GM18502 (cell line): ENCODE results near the gene UQCC2.

Experiments used
- ATAC-seq: cut with Tn5 transposase; IDR thresholded peaks from one replicate; pipeline ENCODE4 v1.9.1; 2021; ENCODE audit warnings: mild to moderate bottlenecking; ENCODE audit not compliant: unreplicated experiment, poor library complexity

UQCC2 gene

DNA sequence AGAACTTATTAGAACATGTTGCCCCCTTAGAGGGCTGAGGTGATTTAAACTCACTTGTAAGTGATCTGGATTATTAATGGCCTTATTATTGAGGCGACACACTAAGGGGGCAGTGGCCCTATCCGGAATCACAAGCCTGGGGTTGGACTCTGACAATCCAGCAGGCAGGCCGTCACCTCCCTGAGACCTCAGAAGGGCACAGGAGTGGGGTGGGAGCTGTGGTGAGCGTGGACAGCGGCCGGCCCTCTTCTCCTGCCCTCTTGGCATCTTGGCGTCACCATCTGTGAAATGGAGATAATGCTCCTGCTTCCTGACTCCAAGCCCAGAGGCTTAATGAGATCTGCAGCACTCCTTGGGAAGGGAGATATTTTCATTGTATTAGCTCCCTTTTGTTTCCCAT is 15.6 kb upstream of the UQCC2 start:
- ATAC-seq = no peak

- no peak for ATAC-seq
Measured at GRCh38 chr6:33726696-33727095, 15.2 kb upstream of the UQCC2 start.

GRCh38 chr6:33725891-33726673 is 14.6 kb upstream of the UQCC2 start:
- no peak for ATAC-seq

DNA sequence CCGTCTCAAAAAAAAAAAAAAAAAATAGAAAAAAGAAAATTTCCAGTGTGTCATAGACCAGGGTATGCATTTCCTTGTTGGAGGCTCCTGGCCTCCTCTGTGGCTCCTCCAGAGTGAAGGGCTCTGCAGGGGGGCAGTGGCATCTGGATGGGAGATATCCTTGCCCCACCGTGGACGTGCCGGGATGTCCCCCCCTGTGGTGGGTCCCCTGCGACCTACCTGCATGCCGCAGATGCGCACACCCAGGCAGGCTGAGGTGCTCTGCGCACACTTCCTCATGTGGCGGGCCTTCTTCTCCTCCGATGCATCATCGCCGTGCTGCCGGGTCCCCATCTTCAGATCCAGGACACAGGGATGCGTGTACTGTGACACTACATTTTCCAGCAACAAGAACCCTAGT is 13.7 kb upstream of the UQCC2 start:
- no peak for ATAC-seq

DNA sequence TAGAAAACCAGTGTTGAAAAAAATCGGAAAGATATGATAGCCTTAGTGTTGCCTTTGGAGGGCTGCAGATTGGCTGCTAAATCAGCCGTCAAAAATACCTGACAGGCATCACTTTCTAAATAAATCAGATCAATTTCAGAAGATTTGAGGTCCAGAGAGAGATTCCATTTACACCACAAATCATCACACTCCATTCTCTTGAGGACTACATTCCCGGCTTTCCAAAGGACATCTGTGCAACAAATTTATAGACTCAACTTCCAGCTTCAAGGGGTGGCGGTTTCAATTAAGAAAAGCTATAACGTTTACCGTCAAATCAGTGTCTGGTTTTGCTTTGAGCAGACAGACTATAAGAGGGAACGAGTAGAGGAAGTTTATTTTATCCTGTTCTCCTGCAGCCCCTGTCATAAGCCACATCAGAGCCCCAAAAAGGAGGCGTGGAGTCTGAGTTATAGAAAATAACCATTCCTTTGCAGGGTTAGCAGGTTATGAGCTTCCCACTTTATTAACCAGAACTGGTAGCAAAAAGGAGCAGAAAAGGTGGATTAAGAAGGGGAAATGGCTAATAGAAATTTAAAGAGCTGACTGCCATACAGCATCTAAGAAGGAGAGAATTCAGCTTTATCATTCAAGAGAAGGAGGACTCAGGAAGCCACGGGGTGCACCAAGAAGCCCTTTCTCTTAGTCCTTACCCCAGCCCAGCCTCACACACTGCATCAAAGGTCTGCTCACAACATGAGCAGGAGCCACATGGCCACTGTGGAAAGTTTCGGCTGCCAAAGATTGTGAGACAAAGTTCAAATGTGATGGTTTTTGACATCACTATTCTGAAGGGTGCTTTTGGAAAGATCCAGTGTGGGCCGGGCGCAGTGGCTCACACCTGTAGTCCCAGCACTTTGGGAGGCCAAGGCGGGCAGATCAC is 12.9 kb upstream of the UQCC2 start:
- ATAC-seq = no peak

- ATAC-seq = no peak
Measured at GRCh38 chr6:33723371-33724085, 12.0 kb upstream of the UQCC2 start.

GRCh38 chr6:33722103-33722623 is 10.7 kb upstream of the UQCC2 start:
- ATAC-seq = no peak

DNA sequence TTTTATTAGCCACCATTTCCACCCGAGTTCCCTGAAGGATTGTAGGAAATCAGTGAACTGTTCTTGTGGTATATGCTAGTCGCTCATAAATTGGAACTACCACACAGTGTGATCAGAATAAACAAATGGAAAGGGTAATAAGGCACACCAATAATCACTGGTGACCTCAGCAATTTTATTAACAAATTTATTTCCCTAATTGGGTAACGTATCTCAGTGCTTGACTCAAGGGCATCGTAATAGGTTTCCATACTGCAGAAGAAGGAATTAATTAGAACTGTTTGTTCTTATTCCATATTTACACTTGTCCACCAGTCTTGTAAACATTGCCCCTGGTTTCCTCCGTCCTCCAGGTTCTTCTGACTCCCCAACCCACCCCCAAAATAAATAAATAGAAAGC is 10.0 kb upstream of the UQCC2 start:
- ATAC-seq = no peak

- ATAC-seq = no peak
Measured at GRCh38 chr6:33720998-33721397, 9.5 kb upstream of the UQCC2 start.

GRCh38 chr6:33719326-33719987 is 8.0 kb upstream of the UQCC2 start:
- ATAC-seq = no peak

DNA sequence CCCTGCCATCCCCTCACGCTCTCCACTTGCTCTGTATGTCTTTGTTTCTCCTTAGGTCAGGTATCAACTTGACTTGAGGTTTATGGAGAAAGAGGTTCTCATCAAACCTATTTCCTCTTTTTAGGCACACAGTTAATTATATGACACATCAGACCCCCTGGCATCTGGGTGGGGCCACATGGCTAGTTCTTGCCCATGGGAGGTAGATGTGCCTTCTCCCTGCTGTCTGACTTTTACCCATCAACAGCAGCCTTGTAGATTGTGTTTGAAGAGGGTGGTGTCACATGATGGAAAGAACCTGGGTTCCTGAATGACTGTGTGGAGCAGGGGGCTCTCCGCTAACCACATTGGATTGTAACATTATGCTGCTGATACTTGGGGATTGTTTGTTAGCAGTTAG is 7.2 kb upstream of the UQCC2 start:
- ATAC-seq = no peak

- no peak for ATAC-seq
Measured at GRCh38 chr6:33717934-33718455, 6.5 kb upstream of the UQCC2 start.

- ATAC-seq = no peak
Measured at GRCh38 chr6:33716890-33717632, 5.6 kb upstream of the UQCC2 start.

DNA sequence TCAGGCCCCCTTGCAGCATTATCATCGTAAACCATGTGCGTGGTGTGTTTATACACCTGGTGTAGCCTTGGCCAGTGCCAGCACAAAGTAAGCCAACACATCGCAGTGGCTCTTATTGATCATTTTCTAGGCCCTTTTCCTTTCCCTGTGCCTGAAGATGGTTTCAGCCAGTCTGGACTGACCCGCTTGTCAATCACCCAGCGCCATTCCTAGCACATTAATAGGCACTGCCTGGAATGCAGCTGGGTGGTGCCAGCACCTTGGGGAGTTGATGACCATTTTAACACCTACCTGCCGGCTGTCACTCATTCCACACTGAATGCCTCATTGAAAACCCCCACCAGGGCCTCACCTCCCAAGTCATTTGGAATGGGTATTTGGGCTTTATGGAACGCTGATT is 4.9 kb upstream of the UQCC2 start:
- ATAC-seq = no peak

DNA sequence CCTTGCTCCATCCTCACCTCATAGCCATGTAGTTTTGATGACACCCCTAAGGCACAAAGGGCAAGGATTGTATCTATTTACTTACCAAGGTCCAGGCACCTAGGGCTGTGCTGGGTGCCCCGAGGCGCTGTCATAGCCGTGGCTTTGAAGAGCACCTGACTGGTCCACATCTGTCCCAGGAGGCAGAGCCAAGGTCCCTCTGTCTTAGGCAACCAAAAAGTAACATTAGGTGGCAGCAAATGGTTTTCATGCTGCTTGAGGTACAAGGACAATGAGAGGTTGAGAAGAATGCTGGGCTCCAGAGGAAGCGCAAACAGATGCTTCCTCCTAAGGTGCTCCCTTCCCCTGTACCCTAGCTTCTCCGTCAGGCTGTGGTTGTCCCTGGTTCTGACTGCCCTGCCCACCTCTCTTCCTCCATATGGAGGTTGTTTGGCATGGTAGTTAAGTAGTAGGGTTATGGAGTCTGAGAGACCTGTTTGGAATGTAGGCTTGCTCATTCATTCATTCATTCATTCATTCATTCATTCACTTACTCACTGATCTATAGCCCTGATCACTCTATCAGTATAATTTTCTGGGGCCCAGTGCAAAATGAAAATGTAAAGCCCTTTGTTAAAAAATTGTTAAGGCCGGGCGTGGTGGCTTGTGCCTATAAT is 3.0 kb upstream of the UQCC2 start:
- no peak for ATAC-seq

DNA sequence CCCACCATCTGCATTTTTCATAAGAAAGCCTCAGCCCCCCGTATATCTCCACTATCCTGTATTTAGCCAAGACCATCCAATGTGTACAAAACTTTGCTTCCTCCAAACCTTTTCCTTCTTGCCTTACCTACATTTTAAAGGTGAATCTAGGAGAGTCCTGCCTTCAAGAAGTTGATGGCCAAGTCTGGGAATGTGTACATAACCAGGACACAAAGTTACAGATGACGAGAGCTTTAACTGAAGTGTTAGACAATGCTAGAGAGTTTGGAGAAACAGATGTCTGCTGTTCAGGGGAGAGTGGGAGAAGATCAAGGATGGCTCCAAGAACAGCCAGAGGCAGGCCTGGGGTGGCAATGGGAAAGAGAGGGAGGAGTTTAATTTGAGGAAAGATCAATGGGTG is 2.3 kb upstream of the UQCC2 start:
- no peak for ATAC-seq

- no peak for ATAC-seq
Measured at GRCh38 chr6:33712914-33713313, 1.4 kb upstream of the UQCC2 start.

GRCh38 chr6:33710296-33711121 is 991 bp downstream of the UQCC2 start:
- peak; percentile 1 for ATAC-seq
